Left cardiac atrium (tissue), 4 donors: Measurements from ENCODE around the gene TNFAIP6. TPM values are rescaled to one million over a fixed set of nuclear protein-coding genes. Genes with fewer than 3 reads are reported as not detected.
A peak's percentile ranks its signal among the peaks of the same experiment; 100 is the strongest.
"Not testable (repeated sequence)": the region's sequence is repeated elsewhere in the genome, so short reads cannot be mapped to it uniquely, and the experiment has no call there.

ENCODE experiments used
- ATAC-seq, 2 donors: fragments of 200-7000 bp; cut with Tn5 transposase; one replicate each; pipeline ENCODE4 v1.9.1; 2020; ENCODE audit warnings: mild to moderate bottlenecking in 2 of 2, moderate library complexity in 2 of 2
- DNase-seq: peaks from one replicate; pipeline ENCODE4 v3.0.0-alpha.2; 2020
- intact Hi-C, 2 donors: fragments of 100-400 bp; cut with DNase I; formaldehyde crosslinking; loops; one replicate each; pipeline versions ENCODE4 v1.14.1 to v1.15.1; 2022 to 2023
- long read RNA-seq: library from polyadenylated mRNA; unstranded; transcript quantifications from one replicate; pipeline ENCODE4 v2.0.0, GENCODE V29; 2021
- total RNA-seq, 2 donors: library from RNA; stranded (reverse); fragmentation: NEBNext Ultra II Directional; extraction: Animal tissue kit (Norgen Biotek cat#: 25700); gene quantifications; one replicate each; pipeline ENCODE4 v1.2.1, GENCODE V29; 2021
- donor health status: DM: no; HTN: yes; CAD: no.
- donor health status: DM: no; HTN: yes; CAD: no; lungs with severe emphysema.
- donor health status: DM: yes; HTN: yes; CAD: no.
- donor health status: Dilated cardiomyopathy.

TNFAIP6 gene, protein sequence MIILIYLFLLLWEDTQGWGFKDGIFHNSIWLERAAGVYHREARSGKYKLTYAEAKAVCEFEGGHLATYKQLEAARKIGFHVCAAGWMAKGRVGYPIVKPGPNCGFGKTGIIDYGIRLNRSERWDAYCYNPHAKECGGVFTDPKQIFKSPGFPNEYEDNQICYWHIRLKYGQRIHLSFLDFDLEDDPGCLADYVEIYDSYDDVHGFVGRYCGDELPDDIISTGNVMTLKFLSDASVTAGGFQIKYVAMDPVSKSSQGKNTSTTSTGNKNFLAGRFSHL
- 1 to 10 TPM; 5.1 to 7.6 TPM for total RNA-seq
- long read RNA-seq, partial matches to known transcripts, result 0 of 3 reads
- long read RNA-seq, other reads (novel, unspliced or antisense), result 0 of 3 reads

DNA sequence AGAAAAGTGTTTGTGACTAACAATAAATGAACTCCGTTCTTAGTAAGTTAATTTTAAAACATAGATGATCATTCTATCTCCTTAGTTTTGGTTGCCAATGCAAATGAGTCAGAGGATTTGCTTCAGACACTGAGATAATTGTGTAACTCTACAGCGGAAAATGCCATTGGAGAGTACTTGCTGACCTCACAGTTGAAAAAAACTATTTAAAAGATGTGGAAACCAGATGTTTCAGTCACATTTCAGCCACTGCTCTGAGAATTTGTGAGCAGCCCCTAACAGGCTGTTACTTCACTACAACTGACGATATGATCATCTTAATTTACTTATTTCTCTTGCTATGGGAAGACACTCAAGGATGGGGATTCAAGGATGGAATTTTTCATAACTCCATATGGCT is at the start of gene TNFAIP6:
Gene TNFAIP6 (plus strand): TSS at position 234 of the 400 bp plus-strand sequence. CDS start 75 bp downstream, at position 309.
- intact Hi-C loops, result no loop called here
- DNase-seq (no peak), ATAC-seq (peak; percentile 87 to 88)

DNA sequence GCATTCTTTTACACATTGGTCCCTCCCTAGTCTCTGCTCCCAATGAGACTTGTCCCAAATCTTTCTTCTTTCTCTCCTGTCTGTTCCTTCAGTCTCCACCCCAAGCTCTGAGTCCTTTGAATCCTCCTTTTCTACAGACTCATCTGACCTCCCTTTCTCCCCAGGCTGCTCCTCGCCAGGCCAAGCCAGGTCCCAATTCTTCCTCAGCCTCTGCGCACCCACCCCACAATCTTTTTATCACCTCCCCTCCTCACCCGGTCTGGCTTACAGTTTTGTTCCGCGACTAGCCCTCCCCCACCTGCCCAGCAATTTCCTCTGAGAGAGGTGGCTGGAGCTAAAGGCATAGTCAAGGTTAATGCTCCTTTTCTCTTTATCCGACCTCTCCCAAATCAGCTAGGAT is 47.1 kb upstream of the TNFAIP6 start:
- ATAC-seq, intact Hi-C loops, DNase-seq: not testable (repeated sequence)

DNA sequence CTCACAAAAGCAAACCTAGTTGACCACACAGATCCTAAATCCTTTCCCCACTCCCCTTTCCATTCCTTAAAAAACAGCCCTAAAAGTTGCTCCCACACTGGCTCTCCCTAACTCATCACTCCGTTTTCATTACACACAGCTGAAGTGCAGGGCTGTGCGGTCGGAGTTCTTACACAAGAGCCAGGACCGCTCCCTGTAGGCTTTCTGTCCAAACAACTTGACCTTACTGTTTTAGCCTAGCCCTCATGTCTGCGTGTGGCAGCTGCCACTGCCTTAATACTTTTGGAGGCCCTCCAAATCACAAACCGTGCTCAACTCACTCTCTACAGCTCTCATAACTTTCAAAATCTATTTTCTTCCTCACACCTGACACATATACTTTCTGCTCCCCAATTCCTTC is 45.0 kb upstream of the TNFAIP6 start:
- intact Hi-C loops, ATAC-seq: not testable (repeated sequence)
- peak; percentile 37 for DNase-seq

DNA sequence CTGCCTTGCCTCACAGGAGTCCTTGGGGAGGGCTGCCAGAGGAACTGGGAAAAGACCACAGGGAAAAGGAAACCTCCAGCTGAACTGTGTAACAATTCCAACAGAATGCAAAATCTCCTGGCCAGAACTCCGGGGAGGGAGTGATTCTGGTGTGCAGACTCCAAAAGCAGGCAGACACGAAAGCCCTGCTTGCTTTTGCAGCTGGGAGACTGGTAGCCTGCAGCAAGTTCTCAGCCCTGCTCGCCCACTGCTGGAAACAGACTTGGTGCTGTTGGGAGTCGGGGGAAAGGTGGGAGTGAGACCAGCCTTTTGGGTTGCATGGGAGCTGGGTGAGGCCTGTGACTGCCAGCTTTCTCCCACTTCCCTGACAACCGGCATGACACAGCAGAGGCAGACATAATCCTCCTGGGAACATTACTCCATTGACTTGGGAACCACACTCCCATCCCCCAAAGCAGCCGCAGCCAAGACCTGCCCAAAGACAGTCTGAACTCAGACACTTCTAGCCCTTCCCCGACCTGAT is 42.0 kb upstream of the TNFAIP6 start:
- intact Hi-C loops, result no loop called here
- ATAC-seq (peak; percentile 88 to 92), DNase-seq (peak; percentile 31)

DNA sequence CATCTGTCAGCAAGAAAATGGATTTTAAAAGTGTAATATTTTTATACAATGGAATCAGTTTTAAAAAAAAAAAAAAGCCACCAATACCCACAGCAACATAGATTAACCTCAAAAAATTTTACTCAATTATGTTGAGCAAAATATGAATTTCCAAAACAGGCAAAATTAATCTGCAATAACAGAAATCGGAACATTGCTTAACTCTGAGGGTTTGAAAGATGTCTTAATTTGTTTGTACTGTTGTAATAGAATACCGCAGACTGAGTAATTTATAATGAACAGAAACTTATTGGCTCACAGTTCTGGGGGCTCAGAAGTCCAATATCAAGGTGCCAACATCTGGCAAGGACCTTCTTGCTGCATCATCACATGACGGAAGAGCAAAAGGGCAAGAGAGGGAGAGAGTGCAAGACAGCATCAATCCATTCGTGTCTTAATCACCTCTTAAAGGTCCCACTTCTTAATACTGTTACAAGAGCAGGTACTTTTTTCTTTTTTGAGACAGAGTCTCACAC is 31.8 kb upstream of the TNFAIP6 start:
- ATAC-seq (no peak), DNase-seq (no peak)
- intact Hi-C loops, result no loop called here

DNA sequence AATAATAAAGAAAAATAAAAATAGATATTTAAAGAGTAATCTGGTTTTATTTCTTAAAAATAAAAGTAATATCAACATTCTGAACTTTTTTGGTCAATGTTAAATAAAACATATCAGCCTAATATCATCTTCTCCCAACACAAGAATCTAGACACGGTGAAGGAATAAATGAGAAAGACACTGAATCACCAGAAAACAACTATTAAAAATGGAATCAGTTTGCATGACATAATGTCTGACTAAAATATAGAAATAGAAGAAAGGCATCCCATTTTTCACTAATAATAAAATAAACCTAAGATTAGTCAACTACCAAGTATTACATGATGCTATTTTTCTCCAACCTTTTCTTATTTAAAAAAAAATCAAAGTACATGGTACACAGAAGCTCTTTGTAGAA is 30.8 kb upstream of the TNFAIP6 start:
- intact Hi-C loops, result no loop called here
- no peak for ATAC-seq
- no peak for DNase-seq

DNA sequence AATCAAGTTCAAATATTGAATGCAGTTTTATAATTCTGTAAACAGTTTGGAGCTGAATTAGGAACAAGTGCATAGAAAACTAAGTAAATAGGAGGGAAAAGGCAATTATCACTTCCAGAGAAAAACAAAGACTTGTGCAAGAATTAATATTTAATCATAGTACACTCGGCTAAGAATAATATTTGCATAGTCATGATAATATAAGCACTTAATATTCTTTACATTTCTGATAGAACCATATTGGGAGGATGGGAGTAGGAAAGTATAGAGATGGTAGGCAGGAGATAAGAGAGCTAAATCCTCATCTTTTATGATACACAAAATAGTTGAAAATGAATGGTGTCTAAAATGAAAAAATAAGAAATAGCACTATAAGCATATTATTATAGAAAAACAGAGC is 27.4 kb upstream of the TNFAIP6 start:
- ATAC-seq (no peak), DNase-seq (no peak)
- intact Hi-C loops, result no loop called here

DNA sequence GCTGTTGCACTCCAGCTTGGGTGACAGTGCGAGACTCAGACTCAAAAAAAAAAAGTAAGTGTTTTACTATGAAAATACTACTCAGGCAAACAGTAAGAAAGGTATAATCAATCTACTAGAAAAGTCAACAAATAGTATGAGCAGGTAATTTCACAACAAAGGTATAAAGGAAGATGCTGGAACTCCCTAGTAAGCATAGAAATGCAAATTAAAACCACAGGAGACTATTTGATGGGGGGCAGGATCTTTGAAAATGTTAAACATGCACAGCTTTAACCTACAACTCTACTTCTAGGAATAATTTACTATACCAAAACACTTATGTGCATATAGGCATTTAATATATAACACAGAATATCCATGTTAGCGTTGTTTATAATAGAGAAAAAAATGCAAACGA is 24.3 kb upstream of the TNFAIP6 start:
- DNase-seq (no peak), ATAC-seq (no peak)
- intact Hi-C loops, result no loop called here

DNA sequence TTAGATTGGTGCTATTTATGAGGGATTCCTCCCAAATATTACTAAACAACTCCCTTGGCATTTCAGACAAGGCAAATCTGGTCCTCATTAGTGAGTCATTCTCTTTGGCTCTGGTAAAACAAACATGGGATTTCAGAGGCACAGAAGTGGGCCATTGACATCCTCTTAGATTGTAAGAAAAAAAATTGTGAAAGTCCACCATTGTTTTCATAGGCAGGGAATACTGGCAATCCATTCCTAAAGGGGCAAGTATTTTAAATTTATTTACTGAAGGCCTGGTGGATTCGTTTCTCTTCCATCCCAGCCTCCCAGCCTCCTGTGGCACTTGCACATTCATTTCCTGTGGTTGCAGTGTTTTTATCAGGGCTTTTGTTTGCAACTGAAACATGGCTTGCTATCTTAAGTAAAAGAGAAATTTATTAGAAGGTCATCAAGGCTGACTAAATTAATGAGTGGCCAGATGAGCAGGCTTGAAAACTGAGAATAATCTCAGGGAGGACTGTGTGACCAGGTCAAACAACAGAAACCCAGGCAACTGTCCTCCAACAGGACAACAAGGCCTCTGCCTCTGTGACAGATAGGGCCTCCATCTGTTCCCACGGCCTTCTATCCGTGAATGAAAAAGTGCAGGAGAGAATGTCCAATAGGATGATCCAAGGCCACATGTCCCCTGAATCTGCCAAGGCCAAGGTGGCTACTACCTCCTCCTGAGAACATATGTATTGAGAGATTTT is 23.1 kb upstream of the TNFAIP6 start:
- no peak for DNase-seq
- intact Hi-C loops, result no loop called here
- ATAC-seq, result peak; percentile 59 to 91

DNA sequence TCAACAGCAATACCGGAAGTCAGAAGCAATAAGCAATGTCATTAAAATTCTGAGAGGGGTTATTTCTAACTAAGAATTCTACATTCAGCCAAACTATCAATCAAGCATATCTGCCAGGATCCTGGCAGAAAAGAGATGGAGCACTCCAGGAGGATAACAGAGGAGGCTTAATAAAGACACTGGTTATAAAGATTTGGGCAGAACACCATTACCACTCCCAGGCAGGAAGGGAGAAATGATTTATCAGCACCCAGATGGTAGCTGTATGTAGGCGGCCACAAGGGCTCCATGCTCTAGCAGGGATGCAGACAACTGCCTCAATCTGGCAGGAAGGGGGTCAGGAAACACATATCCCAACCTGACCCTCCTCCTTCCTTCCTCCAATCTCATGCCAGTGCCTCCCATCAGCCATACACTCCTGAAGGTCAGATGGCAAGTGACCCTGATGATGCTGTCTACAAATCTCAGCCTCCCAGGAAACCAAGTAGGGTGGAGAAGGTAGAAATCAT is 20.5 kb upstream of the TNFAIP6 start:
- intact Hi-C loops, result no loop called here
- DNase-seq (no peak), ATAC-seq (no peak)

DNA sequence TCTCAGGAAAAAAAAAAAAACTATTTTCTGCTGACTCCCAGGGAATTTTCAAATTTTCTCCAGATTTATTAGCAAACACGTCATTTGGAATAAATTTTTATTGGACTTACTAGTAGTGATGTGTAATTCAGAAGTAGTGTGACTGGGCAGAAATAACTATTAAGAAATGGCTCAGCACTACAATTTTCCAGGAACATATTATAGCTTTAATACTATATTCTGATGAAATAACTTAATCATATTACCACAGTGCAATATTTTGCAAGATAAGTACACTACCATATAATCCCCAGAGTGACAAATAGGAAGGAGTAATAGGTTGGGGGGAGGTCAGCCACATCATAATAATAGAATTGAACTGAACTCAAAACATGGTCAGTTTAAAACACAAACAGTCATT is 19.7 kb upstream of the TNFAIP6 start:
- intact Hi-C loops, result no loop called here
- DNase-seq (no peak), ATAC-seq (no peak)

DNA sequence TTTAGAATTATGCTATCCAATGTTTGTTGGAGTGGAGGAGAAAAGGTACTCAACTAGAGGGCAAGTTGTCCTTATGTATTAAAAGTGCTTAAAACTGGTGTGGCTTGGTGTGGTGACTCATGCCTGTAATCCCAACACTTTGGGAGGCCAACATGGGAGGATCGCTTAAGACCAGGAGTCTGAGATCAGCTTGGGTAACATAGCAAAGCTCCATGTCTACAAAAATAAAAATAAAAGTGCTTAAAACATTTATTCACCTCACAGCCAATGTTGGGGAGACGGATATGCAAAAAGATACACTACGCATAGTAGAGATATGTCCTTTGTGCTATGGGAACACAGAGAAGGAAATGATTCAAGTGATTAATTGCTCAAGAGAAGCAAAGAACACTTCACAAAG is 19.3 kb upstream of the TNFAIP6 start:
- intact Hi-C loops, result no loop called here
- ATAC-seq, result no peak

DNA sequence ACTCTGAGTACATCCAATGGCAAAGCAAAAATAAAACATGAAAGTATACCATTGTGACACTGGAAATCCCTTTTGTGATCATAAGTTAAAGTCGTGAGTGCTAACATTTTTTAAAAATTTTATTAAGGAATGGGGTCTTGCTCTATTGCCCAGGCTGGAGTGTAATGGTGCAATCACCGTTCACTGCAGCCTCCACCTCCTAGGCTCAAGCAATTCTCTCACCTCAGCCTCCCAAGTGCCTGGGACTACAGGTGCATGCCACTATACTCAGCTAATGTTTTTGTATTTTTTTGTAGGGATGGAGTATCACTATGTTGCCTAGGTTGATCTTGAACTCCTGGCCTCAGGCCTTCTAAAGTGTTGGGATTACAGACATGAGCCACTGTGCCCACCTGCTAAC is 14.3 kb upstream of the TNFAIP6 start:
- ATAC-seq, result no peak
- DNase-seq, result no peak
- intact Hi-C loops, result no loop called here

More for the DNA sequence above, 19.3 kb upstream of the TNFAIP6 start:
- DNase-seq, result no peak

DNA sequence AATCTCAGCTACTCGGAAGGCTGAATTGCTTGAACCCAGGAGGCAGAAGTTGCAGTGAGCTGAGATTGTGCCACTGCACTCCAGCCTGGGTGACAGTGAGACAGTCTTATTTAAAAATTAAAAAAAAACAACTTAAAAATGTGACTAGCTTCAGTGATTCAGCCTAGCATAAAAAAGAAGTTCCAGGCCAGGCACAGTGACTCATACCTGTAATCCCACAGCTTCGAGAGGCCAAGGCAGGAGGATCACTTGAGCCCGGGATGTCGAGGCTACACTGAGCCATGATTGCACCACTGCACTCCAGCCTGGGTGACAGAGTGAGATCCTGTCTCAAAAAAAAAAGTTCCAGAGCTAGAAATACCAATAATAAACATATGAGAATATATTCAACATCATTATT is 13.2 kb upstream of the TNFAIP6 start:
- DNase-seq, ATAC-seq, intact Hi-C loops: not testable (repeated sequence)

DNA sequence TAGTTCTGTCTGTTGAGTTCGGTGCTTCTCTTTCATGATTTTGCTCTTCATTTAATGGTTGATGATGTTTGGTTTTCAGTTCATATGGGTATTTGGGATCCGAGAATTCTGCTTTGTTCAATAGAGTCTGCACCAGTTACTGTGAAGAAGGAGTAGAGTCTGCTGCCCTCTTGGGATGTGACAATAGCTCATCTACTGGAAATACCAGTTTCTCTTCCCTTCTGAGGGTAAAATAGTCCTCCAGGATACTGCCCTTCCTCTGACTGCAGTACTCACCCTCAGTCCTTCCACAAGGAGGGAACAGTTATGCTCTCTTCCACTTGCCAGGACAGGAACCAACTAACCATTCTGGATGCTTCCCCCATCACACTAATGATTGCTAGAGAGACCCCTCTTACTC is 12.5 kb upstream of the TNFAIP6 start:
- DNase-seq (no peak), ATAC-seq (no peak)
- intact Hi-C loops, result no loop called here

DNA sequence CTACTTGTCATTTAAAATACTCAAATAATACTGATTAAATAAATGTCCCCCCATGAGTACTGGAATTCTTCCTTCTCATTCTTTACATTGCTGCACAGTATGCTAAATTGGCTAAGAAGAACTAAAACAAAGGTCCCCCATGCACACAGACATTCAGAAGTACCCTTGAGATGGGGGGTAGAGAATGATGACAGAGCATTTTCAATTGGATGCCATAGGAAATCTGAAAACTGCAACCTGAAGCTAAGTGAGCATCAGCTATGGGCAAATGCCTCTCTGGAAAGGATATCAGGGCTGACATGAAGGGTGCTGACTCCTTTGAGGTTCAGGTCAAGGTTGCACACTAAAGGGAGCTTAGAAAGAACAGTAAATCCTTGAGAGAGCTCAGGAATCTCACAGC is 10.1 kb upstream of the TNFAIP6 start:
- no peak for DNase-seq
- no peak for ATAC-seq
- intact Hi-C loops, result no loop called here

DNA sequence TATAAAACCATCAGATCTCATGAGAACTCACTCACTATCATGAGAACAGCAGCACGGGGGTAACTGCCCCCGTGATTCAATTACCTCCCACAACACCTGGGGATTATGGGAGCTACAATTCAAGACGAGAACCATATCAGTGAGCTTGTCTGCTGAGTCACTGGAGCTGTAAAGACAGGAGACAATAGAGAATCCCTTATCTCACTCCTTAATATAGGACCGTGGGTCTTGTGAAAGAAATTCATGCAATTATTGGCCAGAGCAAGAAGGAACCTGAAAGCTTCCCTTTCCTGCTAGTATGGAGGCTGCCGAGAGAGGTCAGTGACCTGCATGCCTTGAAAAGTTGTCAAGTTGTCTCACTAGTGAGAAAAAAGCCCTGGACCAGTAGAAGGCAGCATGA is 9.5 kb upstream of the TNFAIP6 start:
- ATAC-seq, result no peak
- no peak for DNase-seq

DNA sequence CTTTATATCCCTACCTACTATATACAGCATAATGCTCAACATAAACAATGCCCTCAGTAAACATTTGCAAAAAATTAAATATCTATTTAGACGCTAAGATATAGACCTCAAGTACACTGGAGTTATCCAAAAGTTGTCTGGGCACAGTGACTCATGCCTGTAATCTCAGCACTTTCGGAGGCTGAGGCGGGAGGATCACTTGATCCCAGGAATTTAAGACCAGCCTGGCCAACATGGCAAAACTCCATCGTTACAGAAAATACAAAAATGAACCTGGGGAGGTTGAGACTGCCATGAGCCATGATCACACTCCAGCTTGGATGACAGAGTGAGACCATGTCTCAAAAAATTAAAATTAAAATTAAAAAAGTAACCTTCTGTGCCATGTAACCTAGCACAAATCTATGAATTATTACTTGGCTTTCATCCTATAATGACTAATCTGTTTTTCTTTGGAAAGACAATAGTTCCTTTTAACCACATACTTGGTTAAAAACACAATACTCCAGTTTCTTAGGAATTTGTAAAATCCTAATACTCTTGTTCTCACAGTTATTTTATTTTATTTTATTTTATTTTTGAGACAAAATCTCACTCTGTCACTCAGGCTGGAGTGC is 6.7 kb upstream of the TNFAIP6 start:
- intact Hi-C loops, result no loop called here
- ATAC-seq (no peak), DNase-seq (no peak)

More for the DNA sequence above, 9.5 kb upstream of the TNFAIP6 start:
- intact Hi-C loops, result no loop called here

DNA sequence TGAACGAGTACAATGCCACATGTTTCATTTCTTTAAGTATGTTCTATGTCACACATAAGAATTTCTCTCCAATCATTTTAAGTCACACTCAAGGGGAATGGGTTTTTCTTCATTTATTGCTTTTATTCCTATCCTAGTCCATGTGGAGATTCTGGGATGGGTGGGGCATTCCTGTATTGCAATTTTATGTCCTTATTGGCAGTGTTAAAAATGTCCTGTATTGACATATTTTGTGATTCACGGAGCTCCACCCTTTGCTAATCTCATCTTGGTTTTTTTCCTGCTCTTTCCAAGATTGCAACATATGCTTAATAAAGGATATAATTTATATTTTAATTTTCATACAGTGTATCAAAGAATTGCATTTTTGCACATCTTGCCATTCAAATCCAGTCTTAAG is 3.4 kb upstream of the TNFAIP6 start:
- ATAC-seq (no peak), DNase-seq (no peak)
- intact Hi-C loops, result no loop called here

DNA sequence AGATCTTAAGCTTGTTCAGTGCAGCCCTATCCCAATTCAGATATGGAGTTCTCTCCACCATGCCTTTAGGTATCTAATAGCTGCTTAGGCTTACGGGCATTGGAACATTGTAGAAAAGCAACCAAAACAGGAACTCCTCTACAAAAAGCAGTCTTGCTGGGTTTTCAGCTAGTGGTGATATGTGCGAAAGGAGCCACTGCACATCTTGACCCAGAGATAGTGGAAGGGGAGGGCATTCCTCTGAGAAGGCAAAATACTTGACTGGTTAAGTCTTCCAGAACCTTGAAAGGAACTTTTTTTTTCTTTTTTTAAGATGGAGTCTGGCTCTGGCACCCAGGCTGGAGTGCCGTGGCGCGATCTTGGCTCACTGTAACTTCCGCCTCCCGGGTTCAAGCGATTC is 2.6 kb upstream of the TNFAIP6 start:
- DNase-seq, result no peak
- intact Hi-C loops, result no loop called here
- ATAC-seq, result no peak
